Erythroblast (primary cell): ENCODE results near the gene ALPL.

ENCODE experiments used
- GATA1 ChIP-seq: IDR thresholded peaks from 2 replicates; pipeline ENCODE4 v1.6.1; 2011; ENCODE audit warnings: low read depth, mild to moderate bottlenecking, control low read depth, low read length, moderate library complexity
- POLR2A ChIP-seq: IDR thresholded peaks from 2 replicates; pipeline ENCODE4 v1.6.1; 2011; ENCODE audit warnings: mild to moderate bottlenecking, low read length

- TF ChIP-seq POLR2A, result no peak
- no peak for TF ChIP-seq GATA1
Measured at GRCh38 chr1:21599402-21599801, 90.2 kb downstream of the ALPL start.
